K562 (cell line): ENCODE data around the gene ATG10. TPM values are rescaled to one million over a fixed set of nuclear protein-coding genes. Genes with fewer than 3 reads are reported as not detected.

ENCODE experiments used
- CREBBP ChIP-seq: IDR thresholded peaks from one replicate; pipeline ENCODE4 v1.6.1; 2012; ENCODE audit warnings: low read depth, mild to moderate bottlenecking, control low read depth, inconsistent platforms, low read length
- FIP1L1 ChIP-seq: fragments of 200-400 bp; formaldehyde crosslinking; IDR thresholded peaks from 2 replicates; pipeline ENCODE4 v1.6.1; 2018; ENCODE audit warnings: mild to moderate bottlenecking, low read depth, low read length; ENCODE audit not compliant: poor library complexity, severe bottlenecking
- HDAC2 ChIP-seq: fragments of 450-650 bp; IDR thresholded peaks from 2 replicates; pipeline ENCODE4 v1.6.1; 2016; ENCODE audit warnings: mild to moderate bottlenecking
- NCOR1 ChIP-seq: fragments of 450-650 bp; IDR thresholded peaks from 2 replicates; pipeline ENCODE4 v1.6.1; 2016; ENCODE audit warnings: mild to moderate bottlenecking, moderate library complexity
- NFATC3 ChIP-seq: fragments of 450-650 bp; IDR thresholded peaks from 2 replicates; pipeline ENCODE4 v1.6.1; 2017; ENCODE audit warnings: mild to moderate bottlenecking
- RBBP5 ChIP-seq: fragments of 200-600 bp; sonication (generic); IDR thresholded peaks from 2 replicates; pipeline ENCODE4 v1.6.1; 2012; ENCODE audit warnings: borderline replicate concordance, mild to moderate bottlenecking, low read length, control low read depth, inconsistent platforms; ENCODE audit not compliant: insufficient read depth, poor library complexity, severe bottlenecking
- RBM25 ChIP-seq: fragments of 200-400 bp; formaldehyde crosslinking; IDR thresholded peaks from 2 replicates; pipeline ENCODE4 v1.6.1; 2018; ENCODE audit warnings: low read length, low read depth, moderate library complexity; ENCODE audit not compliant: severe bottlenecking
- SMAD1 ChIP-seq: fragments of 150-350 bp; IDR thresholded peaks from 2 replicates; pipeline ENCODE4 v1.6.1; 2014; ENCODE audit warnings: low read length, low read depth; ENCODE audit not compliant: partially characterized antibody
- SREBF2 ChIP-seq: sonication (generic); formaldehyde crosslinking; IDR thresholded peaks from 2 replicates; pipeline ENCODE4 v1.4.0; 2020; ENCODE audit warnings: mild to moderate bottlenecking, missing genetic modification reagents
- ZC3H4 ChIP-seq: sonication (generic); formaldehyde crosslinking; IDR thresholded peaks from 2 replicates; pipeline ENCODE4 v1.9.0; 2021; ENCODE audit warnings: missing genetic modification reagents, borderline replicate concordance
- ZKSCAN1 ChIP-seq: fragments of 150-350 bp; IDR thresholded peaks from 2 replicates; pipeline ENCODE4 v1.6.1; 2016; ENCODE audit warnings: low read depth, low read length
- ZNF121 ChIP-seq: sonication (generic); formaldehyde crosslinking; conservative IDR thresholded peaks from 2 replicates; pipeline ENCODE4 v1.8.0; 2022; ENCODE audit warnings: missing genetic modification reagents
- ZNF184 ChIP-seq: sonication (generic); formaldehyde crosslinking; IDR thresholded peaks from 2 replicates; pipeline ENCODE4 v1.5.0; 2020; ENCODE audit warnings: missing genetic modification reagents
- ZNF274 ChIP-seq: IDR thresholded peaks from 2 replicates; pipeline ENCODE4 v1.6.1; 2011; ENCODE audit warnings: low read depth, mild to moderate bottlenecking, low read length, moderate library complexity, borderline replicate concordance
- polyA plus RNA-seq, 8 experiments: library from polyadenylated mRNA; depleted of rRNA in 4 of 8; stranded (reverse) in 5 of 8; unstranded in 3 of 8; fragments of >200 nt; fragmentation: Nextera tagmentation in 2 of 8; fragmentation: Illumina TruSeq in 1 of 8; extraction: Ambion mirVana in 2 of 8; extraction: Trizol in 1 of 8; gene quantifications; 2 replicates each; pipeline versions ENCODE4 v1.2.1 to v1.2.3, GENCODE V29; 2011 to 2014; ENCODE audit warnings: inconsistent platforms in 1 of 8, missing spikeins in 1 of 8
- total RNA-seq, 7 experiments: library from RNA; depleted of rRNA in 6 of 7; stranded (reverse); fragments of >200 nt in 6 of 7; fragmentation: Illumina TruSeq in 2 of 7; extraction: Trizol in 2 of 7; gene quantifications; 2 replicates each; pipeline versions ENCODE4 v1.2.1 to v1.2.3, GENCODE V29; 2011 to 2021; ENCODE audit warnings: low replicate concordance in 1 of 7
- TF ChIP-seq, protein P1 (sequence below): IDR thresholded peaks from 2 replicates; pipeline ENCODE4 v1.6.1; 2011; ENCODE audit not compliant: insufficient read length; ENCODE audit errors: extremely low read depth
- TF ChIP-seq, protein P2 (sequence below): sonication (generic); formaldehyde crosslinking; IDR thresholded peaks from 2 replicates; pipeline ENCODE4 v1.8.0; 2022; ENCODE audit warnings: mild to moderate bottlenecking, missing genetic modification reagents, borderline replicate concordance
- TF ChIP-seq, protein P3 (sequence below): sonication (generic); formaldehyde crosslinking; IDR thresholded peaks from 2 replicates; pipeline ENCODE4 v1.8.1; 2023; ENCODE audit warnings: missing genetic modification reagents, mild to moderate bottlenecking, borderline replicate concordance
- TF ChIP-seq, protein P4 (sequence below), 3 experiments: IDR thresholded peaks in 2 of 3; conservative IDR thresholded peaks in 1 of 3; 2 replicates each; pipeline ENCODE4 v1.5.1; 2011 to 2012; ENCODE audit warnings: low read length in 3 of 3, mild to moderate bottlenecking in 3 of 3, control low read depth in 2 of 3, improper control_type of control experiment in 1 of 3, inconsistent platforms in 1 of 3, low read depth in 1 of 3, mixed read lengths in 1 of 3, moderate library complexity in 1 of 3; ENCODE audit not compliant: insufficient read depth in 2 of 3

The ATG10 gene
- total and polyA plus RNA-seq, 9 of the 15 experiments (the other 6 are each of a cell fraction or from before 2014, with no cell fraction given): 7.0 to 18.8 (median 14.6) TPM

DNA sequence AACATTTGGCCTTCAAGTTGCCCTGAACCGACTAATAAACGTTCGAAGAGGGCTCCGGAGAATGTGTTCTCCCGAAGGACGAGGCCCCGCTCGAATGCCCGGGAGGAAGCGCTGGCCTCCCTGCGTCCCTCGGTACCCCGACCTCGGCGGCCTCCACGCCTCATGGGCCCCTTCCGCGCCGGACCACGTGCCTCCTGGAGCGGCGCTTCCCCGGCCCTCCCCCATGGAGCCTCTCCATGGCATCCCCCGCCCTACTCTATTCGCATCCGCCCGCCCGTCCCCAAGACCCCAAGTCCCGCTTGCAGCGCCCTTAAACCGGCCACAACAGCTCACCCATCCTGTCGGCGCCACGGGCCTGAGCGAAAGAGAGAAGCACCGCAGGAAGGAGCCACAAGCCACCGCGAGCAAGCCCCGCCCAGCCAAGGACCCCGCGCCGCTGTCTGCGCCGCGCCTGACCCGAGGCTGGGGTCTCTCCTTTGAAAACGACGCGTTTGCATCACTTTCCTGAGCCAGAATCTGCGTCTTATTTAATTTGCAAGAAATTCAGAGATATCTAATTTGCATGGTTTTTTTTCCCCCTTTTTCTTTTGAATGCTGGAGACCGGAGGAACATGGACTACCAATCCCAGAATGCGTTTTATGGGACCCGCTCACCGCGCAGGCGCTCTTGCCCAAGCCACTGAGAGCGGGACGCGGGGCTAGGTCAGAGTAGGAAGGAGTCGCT lies 306.3 kb downstream of the ATG10 start, which contains the start of gene RPS23 (continued):
- TF ChIP-seq RBM25 (no peak), RBBP5 (peak; percentile 91), CREBBP (no peak), NCOR1 (peak; percentile 4; the same call in 1 of the 2 replicates), ZNF121 (CRISPR knock-in tag) (no peak), ZNF274 (no peak), FIP1L1 (peak; percentile 93), ZC3H4 (no peak), ZNF184 (CRISPR knock-in tag) (no peak), SREBF2 (CRISPR knock-in tag) (no peak), SMAD1 (peak; percentile 67), NFATC3 (no peak), ZKSCAN1 (no peak), HDAC2 (no peak)
- TF ChIP-seq, protein P1, sequence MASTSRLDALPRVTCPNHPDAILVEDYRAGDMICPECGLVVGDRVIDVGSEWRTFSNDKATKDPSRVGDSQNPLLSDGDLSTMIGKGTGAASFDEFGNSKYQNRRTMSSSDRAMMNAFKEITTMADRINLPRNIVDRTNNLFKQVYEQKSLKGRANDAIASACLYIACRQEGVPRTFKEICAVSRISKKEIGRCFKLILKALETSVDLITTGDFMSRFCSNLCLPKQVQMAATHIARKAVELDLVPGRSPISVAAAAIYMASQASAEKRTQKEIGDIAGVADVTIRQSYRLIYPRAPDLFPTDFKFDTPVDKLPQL: no peak
- TF ChIP-seq, protein P2, sequence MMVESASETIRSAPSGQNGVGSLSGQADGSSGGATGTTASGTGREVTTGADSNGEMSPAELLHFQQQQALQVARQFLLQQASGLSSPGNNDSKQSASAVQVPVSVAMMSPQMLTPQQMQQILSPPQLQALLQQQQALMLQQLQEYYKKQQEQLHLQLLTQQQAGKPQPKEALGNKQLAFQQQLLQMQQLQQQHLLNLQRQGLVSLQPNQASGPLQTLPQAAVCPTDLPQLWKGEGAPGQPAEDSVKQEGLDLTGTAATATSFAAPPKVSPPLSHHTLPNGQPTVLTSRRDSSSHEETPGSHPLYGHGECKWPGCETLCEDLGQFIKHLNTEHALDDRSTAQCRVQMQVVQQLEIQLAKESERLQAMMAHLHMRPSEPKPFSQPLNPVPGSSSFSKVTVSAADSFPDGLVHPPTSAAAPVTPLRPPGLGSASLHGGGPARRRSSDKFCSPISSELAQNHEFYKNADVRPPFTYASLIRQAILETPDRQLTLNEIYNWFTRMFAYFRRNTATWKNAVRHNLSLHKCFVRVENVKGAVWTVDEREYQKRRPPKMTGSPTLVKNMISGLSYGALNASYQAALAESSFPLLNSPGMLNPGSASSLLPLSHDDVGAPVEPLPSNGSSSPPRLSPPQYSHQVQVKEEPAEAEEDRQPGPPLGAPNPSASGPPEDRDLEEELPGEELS: 0 out of 2 replicates have a peak, but pooled peaks have one; percentile 23
- TF ChIP-seq, protein P3, sequence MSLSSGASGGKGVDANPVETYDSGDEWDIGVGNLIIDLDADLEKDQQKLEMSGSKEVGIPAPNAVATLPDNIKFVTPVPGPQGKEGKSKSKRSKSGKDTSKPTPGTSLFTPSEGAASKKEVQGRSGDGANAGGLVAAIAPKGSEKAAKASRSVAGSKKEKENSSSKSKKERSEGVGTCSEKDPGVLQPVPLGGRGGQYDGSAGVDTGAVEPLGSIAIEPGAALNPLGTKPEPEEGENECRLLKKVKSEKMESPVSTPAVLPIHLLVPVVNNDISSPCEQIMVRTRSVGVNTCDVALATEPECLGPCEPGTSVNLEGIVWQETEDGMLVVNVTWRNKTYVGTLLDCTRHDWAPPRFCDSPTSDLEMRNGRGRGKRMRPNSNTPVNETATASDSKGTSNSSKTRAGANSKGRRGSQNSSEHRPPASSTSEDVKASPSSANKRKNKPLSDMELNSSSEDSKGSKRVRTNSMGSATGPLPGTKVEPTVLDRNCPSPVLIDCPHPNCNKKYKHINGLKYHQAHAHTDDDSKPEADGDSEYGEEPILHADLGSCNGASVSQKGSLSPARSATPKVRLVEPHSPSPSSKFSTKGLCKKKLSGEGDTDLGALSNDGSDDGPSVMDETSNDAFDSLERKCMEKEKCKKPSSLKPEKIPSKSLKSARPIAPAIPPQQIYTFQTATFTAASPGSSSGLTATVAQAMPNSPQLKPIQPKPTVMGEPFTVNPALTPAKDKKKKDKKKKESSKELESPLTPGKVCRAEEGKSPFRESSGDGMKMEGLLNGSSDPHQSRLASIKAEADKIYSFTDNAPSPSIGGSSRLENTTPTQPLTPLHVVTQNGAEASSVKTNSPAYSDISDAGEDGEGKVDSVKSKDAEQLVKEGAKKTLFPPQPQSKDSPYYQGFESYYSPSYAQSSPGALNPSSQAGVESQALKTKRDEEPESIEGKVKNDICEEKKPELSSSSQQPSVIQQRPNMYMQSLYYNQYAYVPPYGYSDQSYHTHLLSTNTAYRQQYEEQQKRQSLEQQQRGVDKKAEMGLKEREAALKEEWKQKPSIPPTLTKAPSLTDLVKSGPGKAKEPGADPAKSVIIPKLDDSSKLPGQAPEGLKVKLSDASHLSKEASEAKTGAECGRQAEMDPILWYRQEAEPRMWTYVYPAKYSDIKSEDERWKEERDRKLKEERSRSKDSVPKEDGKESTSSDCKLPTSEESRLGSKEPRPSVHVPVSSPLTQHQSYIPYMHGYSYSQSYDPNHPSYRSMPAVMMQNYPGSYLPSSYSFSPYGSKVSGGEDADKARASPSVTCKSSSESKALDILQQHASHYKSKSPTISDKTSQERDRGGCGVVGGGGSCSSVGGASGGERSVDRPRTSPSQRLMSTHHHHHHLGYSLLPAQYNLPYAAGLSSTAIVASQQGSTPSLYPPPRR (CRISPR knock-in tag): no peak
- TF ChIP-seq, protein P4, sequence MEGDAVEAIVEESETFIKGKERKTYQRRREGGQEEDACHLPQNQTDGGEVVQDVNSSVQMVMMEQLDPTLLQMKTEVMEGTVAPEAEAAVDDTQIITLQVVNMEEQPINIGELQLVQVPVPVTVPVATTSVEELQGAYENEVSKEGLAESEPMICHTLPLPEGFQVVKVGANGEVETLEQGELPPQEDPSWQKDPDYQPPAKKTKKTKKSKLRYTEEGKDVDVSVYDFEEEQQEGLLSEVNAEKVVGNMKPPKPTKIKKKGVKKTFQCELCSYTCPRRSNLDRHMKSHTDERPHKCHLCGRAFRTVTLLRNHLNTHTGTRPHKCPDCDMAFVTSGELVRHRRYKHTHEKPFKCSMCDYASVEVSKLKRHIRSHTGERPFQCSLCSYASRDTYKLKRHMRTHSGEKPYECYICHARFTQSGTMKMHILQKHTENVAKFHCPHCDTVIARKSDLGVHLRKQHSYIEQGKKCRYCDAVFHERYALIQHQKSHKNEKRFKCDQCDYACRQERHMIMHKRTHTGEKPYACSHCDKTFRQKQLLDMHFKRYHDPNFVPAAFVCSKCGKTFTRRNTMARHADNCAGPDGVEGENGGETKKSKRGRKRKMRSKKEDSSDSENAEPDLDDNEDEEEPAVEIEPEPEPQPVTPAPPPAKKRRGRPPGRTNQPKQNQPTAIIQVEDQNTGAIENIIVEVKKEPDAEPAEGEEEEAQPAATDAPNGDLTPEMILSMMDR (IDR thresholded peaks at IDR 0.05 in 2 of 3, conservative IDR thresholded peaks at IDR 0.05 in 1 of 3; ENCODE audit: insufficient read depth in 2 of 3, low read depth in 1 of 3, low read length in 3 of 3): no peak
